Mesenteric fat pad (tissue), 1 donor: ENCODE measurements around the gene EPHB4. TPM values are rescaled to one million over a fixed set of nuclear protein-coding genes. Genes with fewer than 3 reads are reported as not detected.
A peak's percentile ranks its signal among the peaks of the same experiment; 100 is the strongest.

Source experiments
- DNase-seq: peaks from one replicate; pipeline ENCODE4 v3.0.0-alpha.2; 2020; ENCODE audit warnings: low spot score
- long read RNA-seq: library from polyadenylated mRNA; unstranded; transcript quantifications from one replicate; pipeline ENCODE4 v2.0.0, GENCODE V29; 2020
- total RNA-seq: library from RNA; stranded (reverse); fragmentation: NEBNext Ultra II Directional; extraction: Animal tissue kit (Norgen Biotek cat#: 25700); gene quantifications from one replicate; pipeline ENCODE4 v1.2.1, GENCODE V29; 2021
- donor health status: DM: yes; HTN: yes; CAD: no.

EPHB4 gene
- total RNA-seq: 45.6 TPM
- long read RNA-seq, partial matches to known transcripts: 44 of 49 reads
- long read RNA-seq, other reads (novel, unspliced or antisense): 5 of 49 reads

DNA sequence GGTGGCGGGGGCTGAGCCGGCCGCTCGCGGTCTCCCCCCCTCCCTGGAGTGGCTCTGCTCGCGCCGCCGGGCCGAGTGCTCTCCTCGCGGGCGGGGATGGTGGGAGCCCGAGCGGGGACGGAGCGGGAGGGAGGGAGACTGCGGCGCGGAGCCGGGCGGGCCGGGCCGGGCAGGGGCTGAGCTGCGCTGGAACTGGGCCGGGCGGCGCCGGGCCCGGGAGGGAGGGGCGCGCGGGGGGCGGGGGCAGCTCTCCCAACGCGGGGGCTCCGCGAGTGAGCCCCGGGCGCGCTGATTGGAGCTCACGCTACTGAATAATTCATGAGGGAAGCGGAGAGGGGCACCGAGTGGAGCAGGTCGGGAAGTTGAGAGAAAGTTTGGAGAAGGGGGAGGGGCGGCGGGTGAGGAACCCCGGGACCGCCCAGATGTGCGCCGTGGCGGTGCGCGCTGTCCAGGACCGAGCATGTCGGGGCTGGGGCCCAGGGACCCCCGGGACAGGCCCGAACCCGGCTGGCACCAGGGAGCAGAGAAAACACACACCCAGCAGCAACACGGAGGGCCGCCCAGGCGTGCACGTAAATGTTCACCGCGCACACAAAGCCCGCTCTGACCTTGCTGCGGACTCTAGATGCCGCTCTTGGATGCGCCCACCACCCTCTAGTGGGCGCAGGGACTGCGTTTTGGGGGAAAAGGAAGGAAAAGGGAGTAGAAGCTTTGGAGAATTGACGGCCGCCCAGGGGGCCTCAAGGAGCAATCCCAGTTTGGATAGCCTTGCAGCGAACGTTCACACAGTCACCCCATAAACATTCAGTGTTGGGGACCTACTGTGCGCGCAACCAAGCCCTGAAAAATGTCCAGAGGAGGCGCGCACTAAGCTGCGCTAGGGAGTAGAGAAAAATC, at the start of gene EPHB4:
Gene EPHB4 (minus strand): TSS at position 194 of the 897 bp plus-strand sequence. CDS start 493 bp downstream, outside the sequence.
- no peak for DNase-seq

- no peak for DNase-seq
Measured at GRCh38 chr7:100875356-100875751, 48.0 kb upstream of the EPHB4 start.

GRCh38 chr7:100874577-100875355, 47.4 kb upstream of the EPHB4 start, which contains the start of gene SRRT:
Gene SRRT (plus strand): TSS chr7:100875103. CDS start chr7:100875591, 488 bp downstream.
- DNase-seq: peak; percentile 99

GRCh38 chr7:100874300-100874576, 46.9 kb upstream of the EPHB4 start:
- no peak for DNase-seq

GRCh38 chr7:100873599-100874299, 46.4 kb upstream of the EPHB4 start:
- no peak for DNase-seq

- DNase-seq: no peak
Measured at GRCh38 chr7:100867776-100868485, 40.6 kb upstream of the EPHB4 start.

GRCh38 chr7:100867040-100867775, 39.9 kb upstream of the EPHB4 start, which contains the start of gene TRIP6:
Gene TRIP6 (plus strand): TSS chr7:100867387. CDS start chr7:100867498, 111 bp downstream.
- peak; percentile 95 for DNase-seq

- no peak for DNase-seq
Measured at GRCh38 chr7:100866729-100867039, 39.4 kb upstream of the EPHB4 start.

- no peak for DNase-seq
Measured at GRCh38 chr7:100865938-100866728, 38.8 kb upstream of the EPHB4 start.

- no peak for DNase-seq
Measured at GRCh38 chr7:100865372-100865911, 38.1 kb upstream of the EPHB4 start.

DNA sequence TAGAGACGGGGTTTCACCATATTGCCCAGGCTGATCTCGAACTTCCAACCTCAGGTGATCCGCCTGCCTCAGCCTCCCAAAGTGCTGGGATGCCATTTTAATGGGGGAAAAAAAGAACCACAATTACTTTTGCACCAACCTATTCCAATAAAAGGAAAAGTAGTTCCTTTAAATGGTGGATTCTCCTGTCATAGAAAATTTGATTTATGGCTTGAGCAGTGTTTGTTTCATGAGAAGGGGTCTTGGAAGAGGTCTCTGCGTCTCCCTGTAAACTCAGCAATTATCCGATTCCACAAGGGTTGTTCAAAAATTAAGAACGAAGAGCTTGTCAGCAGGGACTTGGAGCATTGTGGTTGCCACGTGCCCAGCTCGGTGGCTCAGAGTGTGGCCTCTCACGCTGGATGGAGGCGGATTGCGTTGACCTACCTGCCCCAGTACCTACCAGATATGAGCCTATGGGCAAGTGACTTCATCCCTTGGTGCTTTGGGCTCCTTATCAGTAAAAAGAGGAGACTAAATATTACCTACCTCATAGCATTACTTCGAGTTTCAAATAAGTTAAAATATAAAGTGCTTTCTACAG, 37.0 kb upstream of the EPHB4 start:
- DNase-seq: no peak

DNA sequence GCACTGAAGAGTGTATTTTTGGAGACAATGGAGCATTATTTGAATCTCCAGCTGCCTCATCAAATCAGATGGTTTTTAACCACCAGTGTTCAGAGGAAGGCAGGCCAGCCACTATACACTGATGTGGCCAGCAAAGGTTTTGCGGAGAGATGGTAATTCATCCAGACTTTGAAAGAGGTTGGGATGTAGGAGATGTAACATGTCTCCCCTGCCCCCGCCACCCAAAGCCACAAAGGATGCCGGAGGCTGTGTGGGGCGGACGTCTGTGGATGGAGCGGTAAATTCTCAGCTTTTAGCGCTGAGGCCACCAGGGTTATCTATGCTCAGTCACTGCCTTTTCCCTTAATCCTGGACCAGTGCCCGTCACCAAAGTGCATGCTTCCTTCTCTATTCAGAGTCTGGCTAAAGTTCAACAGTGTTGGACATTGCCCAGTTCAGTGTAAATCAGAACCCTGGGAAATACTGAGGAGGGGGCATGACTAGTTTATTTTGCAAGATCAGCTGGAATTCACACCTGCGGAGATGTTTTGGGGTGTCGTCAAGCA, 36.2 kb upstream of the EPHB4 start:
- DNase-seq: no peak

- no peak for DNase-seq
Measured at GRCh38 chr7:100861616-100861985, 34.3 kb upstream of the EPHB4 start.

GRCh38 chr7:100860702-100861615, 33.6 kb upstream of the EPHB4 start:
- no peak for DNase-seq

GRCh38 chr7:100859856-100860255, 32.5 kb upstream of the EPHB4 start:
- DNase-seq: no peak

GRCh38 chr7:100856871-100857282, 29.6 kb upstream of the EPHB4 start:
- DNase-seq: no peak

DNA sequence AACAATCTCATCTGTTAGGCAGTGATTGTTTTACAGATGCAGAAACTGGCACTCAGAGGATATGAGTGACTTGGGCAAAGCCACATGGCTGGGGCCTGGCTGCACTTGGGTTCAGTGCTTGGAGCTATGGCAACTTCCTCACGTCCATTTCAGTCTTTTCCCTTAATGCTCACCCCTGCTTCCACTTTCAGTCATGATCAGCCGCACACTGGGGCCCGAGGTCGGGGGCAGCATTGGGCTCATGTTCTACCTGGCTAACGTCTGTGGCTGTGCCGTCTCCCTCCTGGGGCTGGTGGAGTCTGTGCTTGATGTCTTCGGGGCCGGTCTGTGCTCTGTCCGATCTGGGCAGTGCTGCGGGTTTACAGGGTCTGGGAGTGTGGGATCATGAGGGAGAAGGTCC, 28.2 kb upstream of the EPHB4 start:
- no peak for DNase-seq
